Stimulated activated CD8-positive, alpha-beta memory T cell treated with anti-CD3 and anti-CD28 coated beads, Interleukin-2, amount 100 ng/mL, for 1 hour (primary cell): ENCODE data around the gene WFDC6.

Experiments
- DNase-seq, 2 donors: peaks; one replicate each; pipeline ENCODE4 v3.0.0-alpha.2; 2020; ENCODE audit warnings: low read depth in 2 of 2

Gene WFDC6

DNA sequence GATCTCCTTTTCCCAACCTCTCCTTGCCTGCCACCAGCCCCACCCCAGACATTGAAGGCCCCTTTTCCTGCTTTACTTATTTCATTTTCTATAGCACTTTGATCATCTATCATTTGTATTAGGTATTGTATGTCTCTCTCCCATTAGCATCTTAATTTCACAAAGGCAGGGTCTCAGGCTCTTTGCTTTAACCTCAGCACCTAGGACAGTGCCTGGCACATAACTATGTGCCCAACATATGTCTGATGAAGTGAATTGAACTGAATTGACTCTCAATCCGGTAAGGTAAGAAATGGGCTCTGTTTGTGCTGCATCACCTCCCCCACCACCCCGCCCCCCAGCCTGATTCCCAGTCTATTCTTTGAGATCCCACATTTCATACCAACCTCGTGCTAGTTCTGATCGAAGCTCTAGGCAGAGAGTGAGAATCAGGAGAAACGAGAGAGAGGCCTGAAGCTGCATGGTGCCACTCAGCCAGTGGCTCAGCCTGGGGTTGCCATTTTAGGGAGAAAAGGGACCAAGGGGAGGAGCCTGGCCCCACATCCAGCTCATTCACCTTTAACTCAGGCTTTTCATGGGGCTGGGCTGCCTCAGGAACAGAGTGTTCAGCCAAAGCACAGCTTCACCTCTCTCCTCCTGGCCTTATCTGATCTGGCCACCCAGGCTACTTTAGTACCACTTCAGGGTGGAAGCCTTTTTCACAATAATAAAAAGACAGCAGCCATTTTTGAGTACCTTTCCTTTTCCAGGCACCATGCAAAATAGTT lies 24.0 kb downstream of the WFDC6 start, which contains the start of gene SPINT3:
SPINT3 (minus strand) TSS at position 476 of the 767 bp plus-strand sequence; CDS start at position 462, 14 bp downstream.
- DNase-seq, result no peak

DNA sequence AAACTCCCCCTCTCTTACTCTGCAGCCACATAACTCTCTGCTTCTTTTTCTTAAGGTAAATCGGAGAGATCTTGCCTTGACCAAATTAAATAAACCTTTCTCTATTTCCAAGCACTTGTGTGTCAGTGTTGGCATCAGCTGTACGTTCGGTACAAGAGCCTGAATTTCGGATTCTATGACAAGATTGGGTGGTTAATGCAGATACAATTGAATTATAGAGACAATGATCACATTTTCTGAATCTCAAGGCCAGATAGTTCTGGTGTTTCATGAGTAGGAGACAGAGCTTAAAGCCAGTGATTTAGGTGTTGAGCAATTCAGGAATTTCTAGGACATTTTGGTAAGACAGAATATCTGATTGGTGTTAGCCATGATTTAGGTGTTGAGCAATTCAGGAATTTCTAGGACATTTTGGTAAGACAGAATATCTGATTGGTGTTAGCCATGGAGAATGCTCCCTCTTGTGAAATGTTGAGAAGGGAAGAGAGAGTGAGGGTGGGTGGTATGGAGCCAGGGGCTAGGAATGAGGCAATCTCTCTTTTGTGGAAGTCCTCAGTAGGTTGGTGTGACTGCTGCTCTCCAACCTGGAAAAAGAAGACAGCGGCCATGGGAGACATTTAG lies 28.9 kb downstream of the WFDC6 start:
- DNase-seq, result no peak

DNA sequence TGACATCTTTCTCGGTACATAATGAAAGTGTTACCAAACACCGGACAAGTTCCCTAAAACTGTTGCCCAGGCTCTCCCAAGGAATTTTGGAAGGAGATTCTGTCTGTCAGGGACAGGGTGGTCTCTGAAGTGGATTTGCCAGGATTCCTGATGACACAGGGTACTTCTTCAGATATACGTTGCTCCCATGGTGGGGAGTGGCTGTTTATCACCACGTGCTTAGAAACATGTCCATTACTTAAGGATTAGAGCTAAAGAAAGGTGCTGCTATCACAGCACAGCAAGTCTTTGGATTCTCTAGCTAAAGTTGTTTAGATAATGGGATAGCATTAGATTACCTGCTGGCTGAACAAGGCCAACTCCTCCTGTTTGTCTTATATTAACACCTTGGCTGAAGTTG lies 30.2 kb downstream of the WFDC6 start:
- no peak for DNase-seq

DNA sequence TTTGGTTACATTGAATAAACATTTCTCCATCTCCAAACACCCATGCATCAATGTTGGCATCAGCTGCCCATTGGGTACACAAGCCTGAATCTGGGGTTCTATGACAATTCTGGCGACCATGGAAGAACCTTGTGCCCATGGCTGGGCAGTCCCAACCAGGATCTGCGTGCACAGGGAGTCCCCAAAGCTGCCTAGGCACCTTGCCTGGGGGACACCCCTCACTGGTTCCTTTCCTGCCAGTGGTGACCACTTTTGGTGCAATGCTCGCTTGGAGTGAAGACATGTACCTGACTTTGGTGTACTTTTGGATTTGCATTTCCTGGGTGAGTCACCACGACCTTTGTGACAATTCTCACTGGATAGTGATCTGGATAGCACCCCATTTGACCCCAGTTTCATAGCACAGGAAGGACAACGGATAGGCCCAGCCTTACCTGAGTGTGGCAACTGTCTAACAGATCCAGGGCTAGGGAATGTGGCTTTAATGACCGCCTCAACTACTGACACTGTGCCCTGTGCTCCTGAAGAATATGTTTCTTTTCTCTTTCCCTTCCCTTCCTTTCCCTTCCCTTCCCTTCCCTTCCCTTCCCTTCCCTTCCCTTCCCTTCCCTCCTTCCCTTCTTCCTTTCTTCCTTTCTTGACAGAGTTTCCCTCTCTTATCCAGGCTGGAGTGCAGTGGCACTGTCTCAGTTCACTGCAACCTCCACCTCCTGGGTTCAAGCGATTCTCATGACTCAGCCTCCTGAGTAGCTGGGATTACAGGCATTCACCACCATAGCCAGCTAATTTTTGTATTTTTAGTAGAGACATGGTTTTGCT lies 31.0 kb downstream of the WFDC6 start:
- no peak for DNase-seq

DNA sequence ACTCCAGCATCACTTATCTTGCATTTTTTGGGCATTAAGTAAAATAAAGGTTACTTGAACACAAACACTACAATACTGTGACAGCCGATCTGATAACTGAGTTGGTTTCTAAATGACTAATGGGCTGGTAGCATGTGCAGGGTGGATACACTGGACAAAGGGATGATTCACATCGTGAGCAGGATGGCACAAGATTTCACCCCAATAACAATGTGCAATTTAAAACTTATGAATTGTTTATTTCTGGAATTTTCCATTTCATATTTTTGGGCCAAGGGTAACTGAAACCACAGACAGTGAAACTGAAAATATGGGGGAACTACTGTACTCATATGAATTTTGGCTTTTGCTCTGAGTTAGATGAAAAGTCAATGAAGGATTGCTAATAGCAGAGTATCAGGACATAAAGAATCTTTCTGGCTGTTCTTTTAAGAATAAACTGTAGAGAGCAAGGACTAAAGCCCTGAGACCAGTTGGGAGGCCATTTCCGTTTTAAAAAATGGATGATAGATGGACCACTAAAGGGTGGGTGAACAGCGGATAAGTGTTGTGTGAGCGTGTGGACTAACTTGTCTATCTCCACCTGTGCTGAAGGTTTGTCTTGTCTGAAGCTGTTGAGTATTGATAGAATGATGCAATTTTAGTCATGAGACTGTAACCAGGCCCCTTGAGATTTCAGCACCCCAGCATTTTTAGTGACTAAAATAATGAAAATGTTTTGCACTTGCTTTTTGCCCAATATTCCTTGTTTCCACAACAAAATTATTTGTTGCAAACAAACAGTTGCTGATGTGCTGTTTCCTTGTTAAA lies 32.1 kb downstream of the WFDC6 start:
- DNase-seq, result no peak

DNA sequence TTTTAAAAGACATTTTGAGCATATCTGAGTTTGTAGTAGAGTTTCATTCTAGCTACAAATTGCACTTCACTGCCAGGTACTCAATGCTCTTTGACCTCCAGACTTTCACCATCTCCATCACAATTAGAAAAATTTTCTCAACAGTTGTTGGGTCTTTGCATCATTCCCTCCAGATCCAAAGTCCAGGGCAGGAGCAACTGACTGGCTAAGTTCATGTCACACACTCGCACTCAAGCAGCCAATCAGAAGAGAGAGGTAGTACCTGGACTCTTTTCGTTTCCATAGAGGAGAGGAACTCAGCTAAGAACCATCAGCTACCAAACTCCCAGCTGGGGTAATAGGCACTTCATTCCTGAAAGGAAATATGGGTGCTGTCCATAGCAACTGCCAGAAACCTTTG lies 32.9 kb downstream of the WFDC6 start:
- no peak for DNase-seq

DNA sequence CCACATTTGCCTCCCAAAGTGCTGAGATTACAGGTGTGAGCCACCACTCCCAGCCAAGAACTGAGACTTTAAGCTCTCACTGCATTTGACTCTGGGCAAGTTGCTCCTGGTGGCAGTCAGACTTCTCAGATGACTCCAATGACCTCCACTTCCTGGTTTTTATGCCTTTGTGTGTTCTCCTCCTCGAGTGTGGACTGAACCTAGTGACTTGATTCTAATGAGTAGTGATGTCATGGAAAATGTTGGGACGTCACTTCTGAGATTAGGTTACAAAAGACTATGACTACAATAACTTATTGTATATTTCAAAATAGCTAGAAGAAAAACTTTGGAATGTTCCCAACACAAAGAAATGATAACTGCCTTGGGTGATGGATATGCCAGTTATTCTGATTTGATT lies 35.9 kb downstream of the WFDC6 start:
- no peak for DNase-seq

DNA sequence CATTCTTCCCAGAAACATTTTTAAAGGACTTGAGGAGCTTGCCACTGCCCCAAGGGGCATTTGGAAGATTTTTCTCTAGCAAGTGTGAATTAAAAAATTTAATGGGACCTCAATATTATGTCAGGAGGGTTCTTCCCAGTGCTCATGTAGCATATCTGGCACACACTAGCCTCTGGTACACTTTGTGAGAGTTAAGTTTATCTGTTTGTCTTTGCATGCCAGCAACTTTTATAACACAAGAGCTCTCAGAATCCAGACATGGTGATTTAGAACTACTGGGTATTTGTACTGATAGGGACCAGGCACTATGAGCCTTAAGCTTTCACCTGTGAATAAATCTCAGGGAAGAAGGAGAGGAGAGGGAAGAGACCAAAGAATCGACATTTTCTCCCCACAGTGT lies 36.7 kb downstream of the WFDC6 start:
- DNase-seq, result no peak

DNA sequence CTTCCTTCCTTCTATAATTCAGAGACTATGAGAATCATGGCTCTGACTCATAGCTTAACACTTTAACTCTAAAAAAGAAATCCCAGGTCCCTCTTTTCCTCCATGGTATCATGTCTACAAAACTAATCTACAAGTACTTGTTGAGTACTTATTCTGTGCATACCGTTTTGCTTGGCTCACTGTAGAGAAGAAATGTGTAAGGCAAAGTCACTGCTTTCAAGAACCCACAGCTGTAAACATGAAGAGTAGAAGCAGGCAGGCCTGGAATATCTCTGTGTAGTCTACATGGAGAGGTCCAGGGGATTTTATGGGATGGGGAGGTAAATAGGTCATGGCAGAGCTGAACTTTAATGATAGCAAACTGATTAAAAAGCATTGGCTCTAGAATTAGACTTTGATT lies 37.7 kb downstream of the WFDC6 start:
- DNase-seq, result no peak

DNA sequence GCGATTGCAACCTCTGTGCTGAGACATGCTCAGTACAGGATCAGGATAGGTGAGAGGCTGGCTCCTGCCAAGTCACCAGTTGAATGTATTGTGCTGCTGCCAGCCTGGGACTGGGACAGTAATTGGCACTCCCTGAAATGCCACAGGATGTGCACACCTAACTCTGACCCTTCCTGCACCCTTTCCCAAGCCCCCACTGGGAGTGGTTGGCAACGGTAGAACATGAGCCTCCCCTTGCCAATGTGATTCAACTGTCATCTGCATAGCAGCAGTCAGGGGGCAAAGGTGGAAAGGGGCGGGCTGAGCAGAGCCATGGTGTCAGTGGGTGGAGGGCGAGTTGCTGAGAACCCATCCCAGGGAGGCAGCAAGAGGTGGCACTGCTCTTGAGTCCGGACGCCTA lies 39.3 kb downstream of the WFDC6 start:
- no peak for DNase-seq

DNA sequence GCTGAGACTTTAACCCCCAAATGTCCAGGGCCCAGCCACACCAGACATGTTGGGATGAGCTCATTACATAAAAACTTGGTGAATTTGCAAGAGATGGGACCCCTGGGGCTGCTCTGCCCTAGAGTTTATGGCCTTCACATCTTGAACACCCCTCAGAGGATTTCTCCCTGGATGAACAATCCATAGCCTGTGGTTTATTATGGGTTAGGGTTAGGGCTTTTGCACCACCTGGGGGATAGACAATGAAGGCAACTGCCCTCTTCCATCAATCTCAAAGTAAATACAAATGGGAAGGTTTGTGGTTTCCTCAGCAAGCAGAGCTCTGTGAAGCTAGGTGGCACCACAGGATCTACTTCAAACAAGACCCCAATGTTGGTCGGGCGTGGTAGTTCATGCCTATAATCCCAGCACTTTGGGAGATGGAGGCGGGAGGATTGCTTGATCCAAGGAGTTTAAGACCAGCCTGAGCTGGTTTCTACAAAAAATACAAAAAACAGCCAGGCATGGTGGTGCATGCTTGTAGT lies 41.2 kb downstream of the WFDC6 start:
- DNase-seq, result no peak

DNA sequence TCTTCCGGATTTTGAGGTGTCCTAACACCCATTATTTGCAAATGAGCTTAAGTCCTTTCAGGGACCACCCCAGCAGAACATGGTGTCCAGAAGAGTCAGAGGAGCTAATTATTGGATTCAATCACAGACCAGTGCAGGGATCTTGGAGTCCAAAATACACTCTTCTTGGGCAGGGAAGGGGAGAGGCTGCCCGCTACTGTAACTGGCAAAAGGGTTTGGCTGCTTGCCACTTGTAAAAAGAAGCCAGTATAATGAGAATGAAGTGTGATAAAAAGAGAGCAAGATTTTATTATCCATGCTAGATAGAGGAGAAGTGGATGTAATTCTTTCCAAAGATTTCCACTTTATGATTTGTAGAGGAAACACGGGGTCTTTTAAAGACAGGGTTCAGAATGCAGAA lies 43.1 kb downstream of the WFDC6 start:
- DNase-seq, result no peak

DNA sequence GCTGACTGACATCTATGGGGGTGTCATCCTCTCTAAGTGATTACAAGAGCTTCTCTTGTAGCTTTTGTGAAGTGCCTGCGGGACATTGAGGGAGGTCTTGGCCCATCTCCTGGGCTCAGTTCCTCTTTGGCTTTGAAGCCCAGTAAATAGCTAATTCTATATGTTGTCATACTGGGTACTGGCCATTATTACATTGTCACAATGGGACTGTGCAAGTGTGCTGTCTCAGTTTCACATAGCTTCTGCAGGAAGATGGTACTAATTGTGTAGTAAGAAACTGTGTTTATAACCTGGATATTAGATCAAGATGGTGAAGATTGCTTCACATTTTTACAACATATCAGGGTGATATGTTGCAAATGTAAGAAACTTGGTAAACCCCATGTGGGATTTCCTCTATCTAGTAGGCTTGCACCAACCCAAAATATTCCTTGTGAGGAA lies 43.8 kb downstream of the WFDC6 start:
- DNase-seq, result no peak

DNA sequence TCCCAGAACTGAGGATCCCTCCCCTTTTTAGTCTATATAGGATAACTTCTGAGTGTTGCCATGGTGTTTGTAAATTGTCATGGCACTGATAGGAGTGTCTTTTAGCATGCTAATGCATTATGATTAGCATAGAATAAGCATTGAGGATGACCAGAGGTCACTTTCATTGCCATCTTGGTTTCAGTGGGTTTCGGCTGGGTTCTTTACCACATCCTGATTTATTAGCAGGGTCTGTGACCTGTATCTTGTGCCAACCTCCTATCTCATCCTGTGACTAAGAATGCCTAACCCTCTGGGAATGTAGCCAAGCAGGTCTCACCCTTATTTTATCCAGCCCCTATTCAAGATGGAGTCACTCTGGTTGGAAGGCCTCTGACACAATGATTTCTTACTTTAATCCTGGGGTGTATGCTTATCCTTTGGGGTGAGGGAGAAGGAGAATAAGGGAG lies 50.2 kb downstream of the WFDC6 start:
- no peak for DNase-seq

DNA sequence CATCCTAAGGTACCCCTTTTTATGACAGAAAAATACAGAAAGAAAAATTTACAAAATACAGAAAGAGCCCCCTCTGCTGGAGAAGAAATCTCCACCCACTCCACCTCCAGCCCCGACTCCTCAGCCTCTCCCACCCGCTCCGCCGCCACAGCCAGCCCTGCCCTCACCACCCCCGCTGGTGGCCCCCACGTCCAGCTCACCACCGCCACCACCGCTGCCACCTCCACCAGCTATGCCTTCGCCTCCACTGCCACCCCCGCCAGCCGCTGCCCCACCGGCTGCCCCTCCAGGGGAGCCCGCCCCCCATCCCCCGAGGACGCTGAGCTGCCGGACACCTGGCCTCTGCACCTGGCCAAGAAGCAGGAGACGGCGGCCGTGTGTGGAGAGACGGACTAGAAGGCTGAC lies 52.0 kb downstream of the WFDC6 start:
- no peak for DNase-seq

DNA sequence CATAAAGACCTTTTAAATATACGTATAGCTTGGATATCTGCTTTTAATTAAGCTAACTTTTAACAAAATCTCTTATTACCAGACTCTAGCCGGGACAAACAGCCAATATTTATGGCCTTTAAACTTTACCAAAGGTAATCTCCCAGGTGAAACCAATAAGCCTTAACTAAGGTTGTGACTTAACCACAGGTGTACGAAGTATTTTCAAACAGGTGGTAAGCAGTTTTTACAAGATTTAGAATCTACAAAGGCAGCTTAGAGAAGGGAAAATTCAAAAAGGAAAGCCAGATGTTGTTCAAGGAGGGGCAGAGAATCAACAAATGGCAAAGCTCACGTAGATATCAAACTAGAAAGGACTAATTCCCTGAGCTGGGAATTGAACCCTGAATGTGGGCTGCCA lies 53.9 kb downstream of the WFDC6 start:
- no peak for DNase-seq

DNA sequence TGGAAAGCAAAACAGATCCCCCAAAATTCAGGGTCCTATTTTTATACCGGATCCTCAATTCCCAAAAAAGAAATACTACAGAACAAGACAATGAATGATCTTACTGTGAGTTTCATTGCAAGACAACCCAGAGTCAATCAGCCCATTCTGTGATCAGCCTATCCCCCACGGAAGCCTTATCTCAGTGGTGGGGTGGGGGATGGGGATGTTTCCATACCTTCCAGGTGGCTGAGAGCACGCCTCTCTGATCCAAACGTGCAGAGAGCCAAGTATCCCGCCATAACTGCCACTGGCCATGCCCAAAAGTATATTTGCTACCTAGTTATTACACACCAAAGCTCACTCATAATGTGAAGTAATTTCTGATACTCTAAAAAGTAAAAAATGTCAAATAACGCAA lies 54.6 kb downstream of the WFDC6 start:
- DNase-seq, result no peak
